ENCODE data around the gene INSM1.

INSM1 gene

GRCh38 chr20:20359628-20360027 is 8.3 kb upstream of the INSM1 start:
- no peak for TF ChIP-seq CTCF (IDR thresholded peaks at IDR 0.05; ENCODE audit: low read depth, low read length)
- H3K4me3 ChIP-seq (replicated peaks in 1 of 2; ENCODE audit: low read depth in 2 of 2, low read length in 2 of 2), result no peak overlapping the region
- no peak for DNase-seq (ENCODE audit: low read depth in 2 of 2)

- TF ChIP-seq CTCF (IDR thresholded peaks at IDR 0.05; ENCODE audit: low read depth, low read length), result peak; percentile 85
- H3K4me3 ChIP-seq (replicated peaks in 1 of 2; ENCODE audit: low read depth in 2 of 2, low read length in 2 of 2), result no peak overlapping the region
Measured at GRCh38 chr20:20360464-20360863, 7.4 kb upstream of the INSM1 start.

GRCh38 chr20:20362774-20363433 is 5.0 kb upstream of the INSM1 start:
- DNase-seq (ENCODE audit: low read depth in 2 of 2), result no peak
- no peak overlapping the region for H3K4me3 ChIP-seq (replicated peaks in 1 of 2; ENCODE audit: low read depth in 2 of 2, low read length in 2 of 2)
- TF ChIP-seq CTCF (IDR thresholded peaks at IDR 0.05; ENCODE audit: low read depth, low read length), result no peak

More at GRCh38 chr20:20360464-20360863, 7.4 kb upstream of the INSM1 start:
- peak; percentile 76 for DNase-seq (ENCODE audit: low read depth in 2 of 2)

- no peak overlapping the region for H3K4me3 ChIP-seq (replicated peaks in 1 of 2; ENCODE audit: low read depth in 2 of 2, low read length in 2 of 2)
- DNase-seq (ENCODE audit: low read depth in 2 of 2), result no peak
- TF ChIP-seq CTCF (IDR thresholded peaks at IDR 0.05; ENCODE audit: low read depth, low read length), result no peak
Measured at GRCh38 chr20:20363434-20363798, 4.5 kb upstream of the INSM1 start.

- no peak for TF ChIP-seq CTCF (IDR thresholded peaks at IDR 0.05; ENCODE audit: low read depth, low read length)
- no peak for DNase-seq (ENCODE audit: low read depth in 2 of 2)
- H3K4me3 ChIP-seq (replicated peaks in 1 of 2; ENCODE audit: low read depth in 2 of 2, low read length in 2 of 2), result no peak overlapping the region
Measured at GRCh38 chr20:20363799-20364592, 3.9 kb upstream of the INSM1 start.

- no peak for DNase-seq (ENCODE audit: low read depth in 2 of 2)
- no peak overlapping the region for H3K4me3 ChIP-seq (replicated peaks in 1 of 2; ENCODE audit: low read depth in 2 of 2, low read length in 2 of 2)
- no peak for TF ChIP-seq CTCF (IDR thresholded peaks at IDR 0.05; ENCODE audit: low read depth, low read length)
Measured at GRCh38 chr20:20364593-20365479, 3.1 kb upstream of the INSM1 start.
